GM18909 (cell line): ENCODE results near the gene AMOTL2.

Source experiments
- ATAC-seq: cut with Tn5 transposase; IDR thresholded peaks from one replicate; pipeline ENCODE4 v1.9.1; 2021; ENCODE audit warnings: mild to moderate bottlenecking; ENCODE audit not compliant: unreplicated experiment, poor library complexity

The AMOTL2 gene

DNA sequence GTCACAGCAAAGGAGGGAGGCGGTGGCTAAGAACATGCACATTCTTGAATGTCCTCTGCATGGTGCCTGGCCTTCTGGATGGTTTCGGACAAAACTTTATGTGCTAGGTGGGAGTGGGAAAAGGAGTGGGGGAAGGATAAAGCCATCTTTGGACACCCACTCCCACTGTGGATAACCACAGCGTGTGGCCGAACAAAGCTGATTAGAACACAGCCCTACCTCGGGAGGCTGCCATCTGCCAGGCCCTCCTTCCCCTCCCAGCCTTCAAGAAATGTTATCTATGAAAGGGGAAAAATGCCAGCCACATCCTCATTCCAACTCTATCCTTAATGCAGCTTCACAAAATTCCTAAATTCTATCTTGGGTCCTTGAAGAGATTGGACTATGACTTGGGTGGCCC, 18.8 kb downstream of the AMOTL2 start:
- ATAC-seq: no peak

GRCh38 chr3:134354612-134355251, 19.5 kb downstream of the AMOTL2 start:
- ATAC-seq: no peak

GRCh38 chr3:134353831-134354611, 20.2 kb downstream of the AMOTL2 start:
- ATAC-seq: no peak

DNA sequence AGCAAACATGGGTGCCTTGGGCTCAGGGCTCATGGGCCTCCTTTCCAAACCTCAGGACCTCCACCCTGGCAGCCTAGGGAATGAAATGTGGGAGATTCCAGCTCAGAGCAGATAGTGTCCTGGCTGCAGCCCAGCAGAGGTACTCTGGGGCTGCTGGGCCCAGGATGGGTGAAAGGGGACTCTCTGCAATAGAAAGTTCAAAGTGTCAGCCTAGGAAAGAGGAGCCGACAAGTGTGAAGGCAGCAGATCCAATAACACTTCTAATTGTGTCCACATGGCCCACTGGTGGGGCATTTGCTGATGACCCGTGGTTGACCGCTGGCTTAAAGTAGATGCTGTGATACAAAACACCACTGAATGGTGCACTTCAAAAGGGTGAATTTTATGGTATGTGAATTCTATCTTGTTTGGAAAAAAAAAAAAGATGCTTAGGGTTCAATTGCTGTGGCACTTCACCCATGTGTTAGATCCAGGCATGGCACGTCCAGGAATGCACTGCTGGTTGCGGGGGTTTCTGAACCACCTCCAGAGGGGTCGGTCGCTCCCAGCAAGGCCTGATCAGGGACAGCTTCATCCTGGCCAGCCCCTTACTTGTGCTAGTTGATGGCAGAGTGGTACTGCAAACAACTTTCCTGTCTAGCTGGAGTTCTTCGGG, 20.9 kb downstream of the AMOTL2 start:
- ATAC-seq: no peak

- ATAC-seq: no peak
Measured at GRCh38 chr3:134352031-134352671, 22.1 kb downstream of the AMOTL2 start.

DNA sequence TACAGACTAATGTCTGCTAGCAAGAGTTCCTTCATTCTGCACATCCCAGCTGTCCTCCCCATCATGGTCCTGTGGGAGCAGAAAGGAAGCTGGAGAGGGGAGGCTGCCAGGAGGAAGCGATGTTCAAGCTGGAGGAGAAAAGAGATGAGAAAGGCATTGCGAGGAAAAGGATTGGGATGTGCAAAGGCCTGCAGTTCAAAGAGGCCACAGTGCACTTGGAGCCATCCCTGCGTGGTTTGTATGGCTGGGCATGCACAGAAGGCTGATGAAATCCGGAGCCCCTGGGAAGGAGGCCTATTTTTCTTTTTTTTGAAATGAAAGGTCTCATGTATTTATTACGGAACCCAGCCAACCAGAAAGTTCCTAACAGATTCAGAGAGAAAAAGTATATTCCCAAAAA, 22.8 kb downstream of the AMOTL2 start:
- no peak for ATAC-seq

DNA sequence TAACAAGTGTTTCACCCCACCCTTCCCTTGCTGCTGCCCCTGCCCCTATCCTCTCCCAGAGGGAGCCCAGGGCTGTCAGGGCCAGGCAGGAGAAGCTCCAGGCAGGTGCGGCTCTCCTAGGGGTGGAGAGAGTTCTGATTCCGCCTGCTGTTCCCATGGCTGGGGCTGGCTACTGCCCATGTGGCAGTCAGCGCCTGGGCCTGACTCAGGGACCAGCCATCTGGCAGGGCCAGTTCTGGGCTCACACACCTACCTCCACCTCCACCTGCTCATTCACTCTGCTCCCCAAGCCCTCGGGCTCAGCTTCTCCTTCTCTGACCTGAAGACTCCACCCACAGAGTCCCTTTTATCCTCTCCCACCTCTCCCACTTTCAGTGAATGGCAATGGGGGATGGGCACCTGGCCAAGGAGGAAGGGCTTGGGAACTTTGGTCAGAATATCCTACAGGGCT, 23.4 kb downstream of the AMOTL2 start:
- ATAC-seq: no peak

DNA sequence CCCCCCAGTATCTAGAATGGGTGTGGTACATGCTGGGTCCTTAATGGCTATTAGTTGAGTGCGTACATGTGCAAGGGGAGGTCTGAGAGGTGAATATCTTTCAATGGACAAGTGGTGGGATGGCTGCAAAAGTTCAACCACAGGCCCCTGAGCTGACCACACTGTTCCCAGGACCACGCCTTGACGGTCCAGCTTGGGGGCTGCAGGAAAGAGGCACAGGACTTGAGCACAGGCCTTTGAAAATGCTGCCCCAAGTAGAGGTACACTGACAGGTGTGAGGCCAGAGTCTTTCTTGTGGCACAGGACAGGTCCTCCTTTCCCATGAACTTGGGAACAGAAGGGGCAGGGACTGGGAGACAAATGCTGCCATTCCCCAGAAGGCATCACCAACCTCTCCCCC, 24.0 kb downstream of the AMOTL2 start:
- no peak for ATAC-seq

DNA sequence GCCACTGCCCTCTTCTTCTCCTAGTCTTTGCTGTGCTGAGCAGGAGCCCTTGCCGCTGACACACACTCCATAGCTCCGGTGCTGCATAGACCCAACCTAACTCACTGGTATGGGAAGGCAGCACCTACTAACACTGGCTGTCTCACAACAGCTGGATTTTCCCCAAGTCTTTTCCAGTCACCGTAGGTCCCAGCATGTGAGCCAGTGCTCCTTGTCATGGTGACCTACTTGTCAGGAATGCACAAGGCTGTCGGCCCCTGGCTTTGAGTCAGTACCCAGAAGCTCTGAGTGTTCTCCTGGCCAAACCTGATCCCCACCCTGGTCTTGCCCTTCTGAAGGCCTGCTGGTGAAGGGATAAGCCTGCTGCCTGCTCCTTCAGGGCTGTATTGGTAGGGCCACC, 25.7 kb downstream of the AMOTL2 start:
- no peak for ATAC-seq

DNA sequence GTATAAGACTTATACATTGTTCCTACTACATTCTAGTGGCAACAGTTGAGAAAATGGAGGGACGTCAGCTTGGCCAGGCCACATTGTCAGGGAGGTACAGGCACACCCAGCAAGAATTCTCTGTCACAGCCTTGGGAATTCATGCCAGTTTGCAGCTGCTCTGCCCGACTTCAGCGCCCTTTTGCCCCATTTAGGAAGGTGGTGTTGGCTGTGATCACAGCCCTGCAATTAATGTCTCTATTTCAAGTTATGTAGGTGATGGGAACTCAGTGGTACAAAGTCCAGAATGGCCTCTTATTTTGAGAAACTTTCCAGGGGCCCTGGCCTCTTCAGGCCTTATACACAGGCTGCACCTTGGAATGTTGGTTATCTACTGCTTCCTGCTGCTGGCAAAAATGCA, 26.7 kb downstream of the AMOTL2 start:
- no peak for ATAC-seq

GRCh38 chr3:134346744-134347143, 27.5 kb downstream of the AMOTL2 start:
- no peak for ATAC-seq

GRCh38 chr3:134345202-134345601, 29.0 kb downstream of the AMOTL2 start:
- ATAC-seq: no peak

GRCh38 chr3:134344560-134344959, 29.7 kb downstream of the AMOTL2 start:
- no peak for ATAC-seq

- no peak for ATAC-seq
Measured at GRCh38 chr3:134342259-134342658, 32.0 kb downstream of the AMOTL2 start.

GRCh38 chr3:134341389-134341788, 32.9 kb downstream of the AMOTL2 start:
- no peak for ATAC-seq

- ATAC-seq: no peak
Measured at GRCh38 chr3:134340982-134341365, 33.3 kb downstream of the AMOTL2 start.

DNA sequence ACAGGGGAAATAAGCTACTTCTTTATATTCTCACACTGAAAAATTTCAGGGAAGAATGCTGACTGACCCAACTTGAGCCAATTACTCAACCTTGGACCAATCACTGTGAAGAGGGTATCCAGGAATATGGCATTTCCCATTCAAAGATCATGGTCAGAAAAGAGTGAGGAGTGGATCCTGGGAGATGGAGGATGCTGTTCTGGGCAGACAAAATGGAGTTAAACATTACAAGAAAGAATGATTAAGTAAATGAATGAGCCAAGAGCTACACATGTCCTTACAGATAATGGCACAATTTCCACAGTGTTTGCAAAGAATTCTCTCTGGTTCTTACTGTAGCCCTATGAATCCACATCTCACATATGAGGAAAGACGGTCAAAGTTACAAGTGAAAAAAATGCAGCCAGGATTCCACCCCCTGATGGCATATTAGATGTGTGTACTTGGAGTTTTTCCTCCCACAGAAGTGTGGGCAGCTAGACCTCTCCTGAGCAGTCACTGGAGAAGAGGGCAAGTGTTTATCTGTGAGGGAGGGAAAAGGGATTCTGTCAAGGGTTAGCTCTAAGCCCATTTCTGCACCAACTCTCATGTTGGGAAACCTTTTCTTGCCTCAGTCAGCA, 33.8 kb downstream of the AMOTL2 start:
- no peak for ATAC-seq

DNA sequence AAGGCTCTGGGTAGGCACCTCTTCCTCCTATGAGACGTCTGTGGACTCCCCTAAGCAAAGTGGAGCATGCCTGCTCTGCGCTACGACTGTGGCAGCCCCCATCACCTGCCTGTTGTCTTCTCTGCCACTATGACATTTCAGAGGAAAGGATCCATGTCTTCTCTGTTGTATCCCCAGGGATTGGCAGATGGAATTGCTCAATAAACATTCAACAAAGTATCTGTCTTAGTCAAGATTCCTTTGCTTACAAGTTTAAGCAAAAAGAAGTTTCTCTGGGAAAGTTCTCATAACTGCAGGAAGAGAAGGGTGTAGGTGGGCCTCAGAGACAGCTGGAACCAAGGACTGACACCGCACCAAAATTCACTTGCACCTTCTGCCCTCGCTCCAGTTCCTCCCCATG, 34.3 kb downstream of the AMOTL2 start:
- ATAC-seq: no peak

DNA sequence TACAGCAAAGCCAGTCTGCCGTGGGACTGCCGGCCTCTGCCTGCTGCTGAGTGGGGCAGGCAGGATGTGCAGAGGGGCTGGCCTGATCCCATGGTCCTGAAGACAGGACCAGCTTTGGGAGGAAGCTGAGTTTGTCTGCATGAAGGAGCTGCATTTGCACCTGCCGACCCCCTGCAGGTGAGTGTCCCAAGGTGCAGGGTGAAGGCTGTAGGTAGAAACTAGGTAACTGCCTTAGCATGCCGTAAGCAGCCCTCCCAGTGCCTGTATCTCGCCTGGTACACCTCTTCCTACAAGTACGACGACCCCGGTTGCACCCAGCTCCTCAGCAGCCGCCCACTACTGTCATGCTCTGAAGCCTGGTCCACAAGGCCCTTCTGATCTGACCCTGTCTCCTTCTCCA, 34.9 kb downstream of the AMOTL2 start:
- no peak for ATAC-seq

GRCh38 chr3:134338516-134339261, 35.6 kb downstream of the AMOTL2 start:
- no peak for ATAC-seq
